ENCODE data around the gene SERPINA7. TPM values are rescaled to one million over a fixed set of nuclear protein-coding genes. Genes with fewer than 3 reads are reported as not detected.

Gene SERPINA7
- total RNA-seq, 5 donors from 2014 or later (not counting 1 experiment from before 2014, with no cell fraction given): 0.16 TPM; not detected in 4

Other genes starting within 250 kb of the SERPINA7 start
- under 1 TPM in 2 of 5 donors, not detected in 3; 0.12 to 0.13 TPM for gene NRK, start 216.2 kb downstream of the SERPINA7 start, total RNA-seq
- under 1 TPM in 2 of 5 donors, not detected in 3; 0.06 to 0.07 TPM for gene PWWP3B, start 129.6 kb upstream of the SERPINA7 start, total RNA-seq